GM15510 (cell line): ENCODE measurements around the gene ZMIZ2.

Experiments
- POLR2A ChIP-seq: IDR thresholded peaks from 3 replicates; pipeline ENCODE4 v1.6.1; 2011; ENCODE audit warnings: borderline replicate concordance; ENCODE audit not compliant: insufficient read length; ENCODE audit errors: extremely low read depth

ZMIZ2 gene

GRCh38 chr7:44713680-44714335 lies 34.8 kb upstream of the ZMIZ2 start:
- no peak for TF ChIP-seq POLR2A

DNA sequence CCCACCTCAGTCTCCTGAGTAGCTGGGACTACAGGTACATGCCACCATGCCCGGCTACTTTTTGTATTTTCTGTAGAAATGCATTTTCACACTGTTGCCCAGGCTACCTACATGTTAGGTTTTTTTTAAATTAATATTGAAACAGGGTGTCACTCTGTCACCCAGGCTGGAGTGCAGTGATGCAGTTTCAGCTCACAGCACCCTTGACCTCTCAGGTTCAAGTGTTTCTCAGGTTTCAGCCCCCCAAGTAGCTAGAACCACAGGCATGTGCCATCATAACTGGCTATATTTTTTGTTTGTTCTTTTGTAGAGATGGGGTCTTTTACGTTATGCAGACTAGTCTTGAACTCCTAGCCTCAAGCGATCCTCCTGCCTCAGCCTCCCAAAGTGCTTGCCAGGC lies 32.4 kb upstream of the ZMIZ2 start:
- no peak for TF ChIP-seq POLR2A

GRCh38 chr7:44720301-44720700 lies 28.3 kb upstream of the ZMIZ2 start:
- no peak for TF ChIP-seq POLR2A

DNA sequence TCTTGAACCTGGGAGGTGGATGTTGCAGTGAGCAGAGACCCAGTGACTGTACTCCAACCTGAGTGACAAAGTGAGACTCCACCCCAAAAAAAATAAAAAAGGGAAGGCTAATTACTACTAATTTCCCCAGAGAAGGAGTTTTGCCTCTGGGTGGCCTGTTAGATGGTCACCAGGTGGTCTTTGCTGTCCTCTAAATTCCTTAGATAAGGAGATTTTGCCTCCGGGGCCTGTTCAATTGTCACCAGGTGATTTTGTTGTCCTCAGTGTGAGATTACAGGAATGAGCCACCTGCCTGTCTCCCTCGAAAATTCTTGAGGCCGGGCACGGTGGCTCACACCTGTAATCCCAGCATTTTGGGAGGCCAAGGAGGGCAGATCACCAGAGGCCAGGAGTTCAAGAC lies 24.4 kb upstream of the ZMIZ2 start:
- no peak for TF ChIP-seq POLR2A

DNA sequence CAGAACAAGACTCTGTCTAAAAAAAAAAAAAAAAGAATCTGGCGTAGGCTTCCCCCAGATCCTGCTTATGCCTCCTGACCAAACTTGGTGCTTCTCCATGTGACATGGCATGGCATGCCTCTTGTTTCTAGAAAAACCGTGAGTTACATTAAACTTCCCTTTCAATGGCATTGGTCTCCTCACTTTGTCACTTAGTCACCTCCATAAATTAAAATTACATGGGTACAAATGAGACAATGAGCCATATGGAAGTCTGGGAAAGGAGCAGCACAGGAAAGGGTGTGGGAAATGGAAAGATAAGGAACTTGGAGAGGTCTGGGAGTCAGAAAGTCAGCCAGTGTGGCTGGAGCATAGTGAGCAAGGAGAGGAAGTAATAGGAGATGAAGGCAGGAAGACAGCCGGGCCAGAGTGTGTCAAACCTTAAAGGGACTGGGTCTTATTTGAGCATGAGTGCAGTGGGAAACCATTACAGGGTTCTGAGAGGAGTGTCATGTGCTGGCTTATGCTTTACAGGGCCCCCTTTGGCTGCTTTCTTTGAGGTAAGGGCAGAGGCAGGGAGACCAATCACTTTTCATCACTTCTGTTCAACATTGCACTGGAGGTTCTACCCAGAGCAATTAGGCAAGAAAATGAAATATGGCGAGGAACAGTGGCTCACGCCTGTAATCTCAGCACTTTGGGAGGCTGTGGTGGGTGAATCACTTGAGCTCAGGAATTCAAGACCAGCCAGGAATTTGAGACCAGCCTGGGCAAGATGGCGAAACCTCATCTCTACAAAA lies 21.3 kb upstream of the ZMIZ2 start:
- no peak for TF ChIP-seq POLR2A

DNA sequence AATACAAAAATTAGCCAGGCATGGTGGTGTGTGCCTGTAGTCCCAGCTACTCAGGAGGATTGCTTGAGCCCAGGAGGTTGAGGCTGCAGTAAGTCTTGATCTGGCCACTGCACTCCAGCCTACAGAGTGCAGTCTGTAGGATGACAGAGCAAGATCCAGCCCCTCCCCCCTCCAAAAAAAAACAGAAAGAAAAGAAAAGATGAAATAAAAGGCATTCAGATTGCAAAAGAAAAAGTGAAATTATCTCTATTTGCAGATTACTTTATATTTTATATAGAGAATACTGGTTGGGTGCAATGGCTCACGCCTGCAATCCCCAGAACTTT lies 20.7 kb upstream of the ZMIZ2 start:
- TF ChIP-seq POLR2A, result no peak

DNA sequence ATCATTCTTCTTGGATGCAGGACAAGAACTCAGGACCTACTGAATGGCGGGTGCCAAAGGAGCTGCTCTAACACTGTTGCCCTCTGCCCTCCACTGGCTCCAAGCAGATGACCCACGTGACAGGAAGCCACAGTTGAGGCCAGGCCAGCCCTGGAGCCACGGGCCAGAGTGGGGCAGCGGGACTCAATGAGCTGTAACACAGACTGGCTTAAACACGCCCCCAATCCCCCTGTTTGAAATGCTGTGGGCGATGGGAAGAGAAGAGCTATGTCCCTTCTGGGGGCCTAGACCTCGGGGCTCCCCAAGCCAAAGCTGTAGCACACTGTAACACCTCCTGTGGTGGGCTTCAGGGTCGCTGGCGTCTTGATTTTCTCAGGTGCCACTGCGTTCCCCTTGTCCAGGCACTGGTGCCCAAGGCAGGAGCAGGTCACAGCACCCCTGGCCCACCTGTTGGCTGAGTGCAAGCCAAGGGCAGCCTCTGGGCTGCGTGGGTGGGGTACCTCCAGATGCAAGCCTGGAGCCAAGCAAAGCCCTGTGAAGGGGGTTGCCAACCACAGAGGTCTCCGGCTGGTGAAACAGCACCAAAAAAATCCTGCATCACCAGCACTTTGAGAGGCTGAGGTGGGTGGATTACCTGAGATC lies 18.6 kb upstream of the ZMIZ2 start:
- TF ChIP-seq POLR2A, result no peak

GRCh38 chr7:44733708-44734481 lies 14.8 kb upstream of the ZMIZ2 start:
- no peak for TF ChIP-seq POLR2A

GRCh38 chr7:44735403-44736165 lies 13.1 kb upstream of the ZMIZ2 start:
- TF ChIP-seq POLR2A, result no peak

GRCh38 chr7:44736896-44737295 lies 11.8 kb upstream of the ZMIZ2 start:
- no peak for TF ChIP-seq POLR2A

GRCh38 chr7:44738051-44738723 lies 10.5 kb upstream of the ZMIZ2 start:
- TF ChIP-seq POLR2A, result no peak

DNA sequence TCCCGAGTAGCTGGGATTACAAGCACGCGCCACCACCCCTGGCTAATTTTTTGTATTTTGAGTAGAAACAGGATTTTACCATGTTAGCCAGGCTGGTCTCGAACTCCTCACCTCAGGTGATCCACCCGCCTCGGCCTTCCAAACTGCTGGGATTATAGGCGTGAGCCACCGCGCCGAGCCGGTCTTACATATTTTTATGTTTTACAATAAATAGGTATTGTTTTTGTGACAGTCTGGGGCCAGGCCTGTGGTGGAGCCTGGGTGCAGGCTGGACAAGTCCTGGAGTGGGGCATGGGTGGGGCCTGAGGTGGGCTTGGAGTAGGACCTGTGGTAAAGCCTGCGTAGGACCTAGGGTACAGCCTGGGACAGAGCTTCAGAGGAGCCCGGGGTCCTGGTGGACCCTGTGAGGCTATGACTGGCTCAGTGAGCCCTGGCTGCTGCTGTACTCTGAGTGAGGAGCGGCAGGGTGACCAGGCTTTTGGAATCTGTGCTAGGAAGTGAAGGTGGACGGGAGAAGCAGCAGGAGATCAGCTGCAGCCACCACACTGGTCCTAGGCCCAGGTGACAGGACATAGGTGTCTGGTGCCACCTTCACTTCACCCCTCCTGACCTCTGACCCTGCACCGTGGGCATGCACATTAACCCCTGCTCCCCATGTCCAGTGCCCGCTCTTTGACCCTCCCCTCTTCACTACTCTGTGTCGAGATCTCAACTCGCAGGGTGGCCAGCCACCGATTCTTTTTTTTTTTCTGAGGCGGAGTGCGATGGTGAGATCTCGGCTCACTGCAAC lies 9.6 kb upstream of the ZMIZ2 start:
- TF ChIP-seq POLR2A, result no peak

- no peak for TF ChIP-seq POLR2A
Measured at GRCh38 chr7:44740055-44740454, 8.6 kb upstream of the ZMIZ2 start.
